Vagina (tissue), 2 donors: Measurements from ENCODE around the gene ATP5F1D.

Source experiments
- CTCF ChIP-seq, 3 experiments: fragments of 450-650 bp in 2 of 3; fragments of 200-600 bp in 1 of 3; sonication (generic) in 1 of 3; IDR thresholded peaks; one replicate each; pipeline ENCODE4 v1.5.1; 2017 to 2019; ENCODE audit warnings: antibody characterized with exemption in 3 of 3, mild to moderate bottlenecking in 2 of 3, moderate library complexity in 2 of 3
- POLR2A ChIP-seq, 2 donors: fragments of 450-650 bp; IDR thresholded peaks; one replicate each; pipeline ENCODE4 v1.6.1; 2017; ENCODE audit warnings: antibody characterized with exemption in 2 of 2, mild to moderate bottlenecking in 2 of 2, moderate library complexity in 2 of 2

- TF ChIP-seq CTCF (IDR thresholded peaks at IDR 0.05) (no peak), POLR2A (IDR thresholded peaks at IDR 0.05) (no peak)
Measured at GRCh38 chr19:1206150-1206863, 35.2 kb upstream of the ATP5F1D start.
